Caco-2 (cell line): ENCODE results near the gene NCOA4. TPM values are rescaled to one million over a fixed set of nuclear protein-coding genes. Genes with fewer than 3 reads are reported as not detected.
"Not testable (repeated sequence)": the region's sequence is repeated elsewhere in the genome, so short reads cannot be mapped to it uniquely, and the experiment has no call there.

Experiments used
- BruUV-seq: library from RNA; stranded (reverse); fragments of 400-500 nt; replicated peaks from 2 replicates; lab custom pipeline; 2021; lab: Mats Ljungman, UMichigan
- CTCF ChIA-PET: fragments of 300-600 bp; sonication (Branson Sonifier 250); formaldehyde crosslinking; loops from one replicate; lab custom pipeline; 2022; ENCODE audit warnings: antibody characterized with exemption; lab: Charles Lee
- POLR2A ChIA-PET: fragments of 300-600 bp; sonication (Branson Sonifier 250); formaldehyde crosslinking; loops from one replicate; lab custom pipeline; 2022; ENCODE audit warnings: antibody characterized with exemption; lab: Charles Lee
- DNase-seq, 2 experiments: peaks; one replicate each; pipeline versions ENCODE4 v3.0.0 to v3.0.0-alpha.2; 2020 to 2022
- H3K27me3 ChIP-seq: replicated peaks from 2 replicates; pipeline ENCODE4 v1.6.0; 2011; ENCODE audit warnings: low read length; ENCODE audit not compliant: control insufficient read depth, insufficient read depth
- H3K36me3 ChIP-seq: 2 replicates; pipeline ENCODE4 v1.5.1; 2011; ENCODE audit warnings: low read length; ENCODE audit not compliant: control insufficient read depth, insufficient read depth
- H3K4me1 ChIP-seq: fragments of 250-450 bp; sonication (Bioruptor Pico); 2 replicates; pipeline ENCODE4 v1.5.1; 2020; ENCODE audit warnings: mild to moderate bottlenecking
- H3K4me3 ChIP-seq: 2 replicates; pipeline ENCODE4 v1.5.1; 2011; ENCODE audit warnings: low read depth, mild to moderate bottlenecking, control low read depth, low read length
- H3K9me3 ChIP-seq: fragments of 250-450 bp; sonication (Bioruptor Pico); 2 replicates; pipeline ENCODE4 v1.5.1; 2020; ENCODE audit warnings: mild to moderate bottlenecking, moderate library complexity
- H3K27ac Mint-ChIP-seq: one replicate; pipeline ENCODE4 v1.8.0; 2022; ENCODE audit warnings: mixed read lengths; ENCODE audit not compliant: unreplicated experiment
- H3K27me3 Mint-ChIP-seq: one replicate; pipeline ENCODE4 v1.8.0; 2022; ENCODE audit warnings: mixed read lengths; ENCODE audit not compliant: insufficient read depth, unreplicated experiment
- H3K36me3 Mint-ChIP-seq: one replicate; pipeline ENCODE4 v1.8.0; 2022; ENCODE audit warnings: mild to moderate bottlenecking, mixed read lengths; ENCODE audit not compliant: insufficient read depth, unreplicated experiment
- H3K4me1 Mint-ChIP-seq: one replicate; pipeline ENCODE4 v1.8.0; 2022; ENCODE audit warnings: low read depth, mixed read lengths; ENCODE audit not compliant: unreplicated experiment
- H3K4me3 Mint-ChIP-seq: one replicate; pipeline ENCODE4 v1.8.0; 2022; ENCODE audit warnings: mild to moderate bottlenecking, moderate library complexity, mixed read lengths; ENCODE audit not compliant: unreplicated experiment
- H3K9me3 Mint-ChIP-seq: one replicate; pipeline ENCODE4 v1.8.0; 2022; ENCODE audit warnings: mixed read lengths; ENCODE audit not compliant: unreplicated experiment
- CTCF ChIP-seq, 2 experiments: fragments of 200-600 bp in 1 of 2; IDR thresholded peaks; 1 replicate in 1 of 2; 2 replicates in 1 of 2; pipeline versions ENCODE4 v1.5.1 to v1.8.0; 2011 to 2022; ENCODE audit warnings: antibody characterized with exemption in 1 of 2, control low read depth in 1 of 2, inconsistent platforms in 1 of 2, low read depth in 1 of 2, low read length in 1 of 2, mild to moderate bottlenecking in 1 of 2, moderate library complexity in 1 of 2; ENCODE audit not compliant: insufficient read depth in 1 of 2, severe bottlenecking in 1 of 2, unreplicated experiment in 1 of 2
- intact Hi-C: fragments of 100-400 bp; cut with micrococcal nuclease; formaldehyde crosslinking; loops from one replicate; pipeline ENCODE4 v1.10.0; 2022; ENCODE audit not compliant: unreplicated experiment
- total RNA-seq: library from RNA; stranded (reverse); gene quantifications from 2 replicates; pipeline ENCODE4 v1.2.3, GENCODE V29; 2022

The NCOA4 gene
- total RNA-seq, 1 experiment from 2014 or later: 139 TPM

- ChIA-PET CTCF (no interaction called here), POLR2A (no interaction called here)
- Mint-ChIP-seq H3K27ac (peak overlapping the region; percentile 46), H3K9me3 (peaks cover 11% of the 10 kb centered on the region), H3K4me1 (peaks cover 19% of the 10 kb centered on the region), H3K4me3 (no peak overlapping the region), H3K36me3 (peaks cover 98% of the 10 kb centered on the region), H3K27me3 (no peaks in the 10 kb centered on the region)
- H3K27me3 ChIP-seq: no peaks in the 10 kb centered on the region
- no peaks in the 10 kb centered on the region; the same call in 1 of the 2 replicates for H3K9me3 ChIP-seq
- no peak for DNase-seq
- TSS peak; percentile 62 for BruUV-seq
- H3K4me1 ChIP-seq: peaks cover 17% of the 10 kb centered on the region
- TF ChIP-seq CTCF (IDR thresholded peaks at IDR 0.05; ENCODE audit: insufficient read depth in 1 of 2, low read depth in 1 of 2, low read length in 1 of 2, severe bottlenecking in 1 of 2, unreplicated experiment in 1 of 2): no peak
- no peak overlapping the region for H3K4me3 ChIP-seq
- H3K36me3 ChIP-seq: peaks cover 6% of the 10 kb centered on the region; the same call in 1 of the 2 replicates
- intact Hi-C loops: no loop called here
Measured at GRCh38 chr10:46002916-46003693, 27.3 kb downstream of the NCOA4 start.

GRCh38 chr10:46002189-46002687, 28.2 kb downstream of the NCOA4 start:
- CTCF ChIA-PET: interaction anchor here (1.3 kb wide), 1 partner anchor 21 kb away, joined by 6 read pairs; no protein-coding TSS in a partner anchor

GRCh38 chr10:46001187-46001756, 29.2 kb downstream of the NCOA4 start:
- intact Hi-C loops: no loop called here
- CTCF ChIA-PET: interaction anchor here (0.6 to 1.3 kb wide), 2 partner anchors 15 to 22 kb away, joined by 3 to 6 read pairs; no protein-coding TSS in a partner anchor
- no peak for DNase-seq
- Histone ChIP-seq H3K27me3 (no peaks in the 10 kb centered on the region), H3K4me1 (peaks cover 27% of the 10 kb centered on the region), H3K36me3 (peaks cover 6% of the 10 kb centered on the region; the same call in 1 of the 2 replicates), H3K9me3 (no peaks in the 10 kb centered on the region; the same call in 1 of the 2 replicates), H3K4me3 (no peak overlapping the region)
- Mint-ChIP-seq H3K27ac (no peak overlapping the region), H3K36me3 (peaks cover 90% of the 10 kb centered on the region), H3K4me3 (no peak overlapping the region), H3K9me3 (peaks cover 11% of the 10 kb centered on the region), H3K4me1 (peaks cover 31% of the 10 kb centered on the region), H3K27me3 (no peaks in the 10 kb centered on the region)
- no peak for TF ChIP-seq CTCF (IDR thresholded peaks at IDR 0.05; ENCODE audit: insufficient read depth in 1 of 2, low read depth in 1 of 2, low read length in 1 of 2, severe bottlenecking in 1 of 2, unreplicated experiment in 1 of 2)
- POLR2A ChIA-PET: no interaction called here
- BruUV-seq: no TSS peak

More at GRCh38 chr10:46002189-46002687, 28.2 kb downstream of the NCOA4 start:
- Mint-ChIP-seq H3K36me3 (peaks cover 96% of the 10 kb centered on the region), H3K4me1 (peaks cover 27% of the 10 kb centered on the region), H3K9me3 (peaks cover 11% of the 10 kb centered on the region), H3K27ac (peak overlapping the region; percentile 46)
- H3K4me1 ChIP-seq: peaks cover 26% of the 10 kb centered on the region
- H3K4me3 ChIP-seq, BruUV-seq, H3K27me3 Mint-ChIP-seq, H3K36me3 ChIP-seq, intact Hi-C loops, H3K27me3 ChIP-seq, H3K4me3 Mint-ChIP-seq, H3K9me3 ChIP-seq, POLR2A ChIA-PET, DNase-seq: not testable (repeated sequence)
